Measurements from ENCODE around the gene NEUROD1.

- no peak for TF ChIP-seq CTCF (IDR thresholded peaks at IDR 0.05)
- no peak for TF ChIP-seq POLR2A (IDR thresholded peaks at IDR 0.05)
Observed at GRCh38 chr2:181657379-181657778, 22.9 kb downstream of the NEUROD1 start.
